ENCODE data around the gene GARNL3. TPM values are rescaled to one million over a fixed set of nuclear protein-coding genes. Genes with fewer than 3 reads are reported as not detected.

Gene GARNL3
- total RNA-seq, 1 experiment from 2014 or later, result 2.8 TPM

- H3K27ac Mint-ChIP-seq (ENCODE audit: unreplicated experiment), result no peak overlapping the region
- no peak overlapping the region for H3K4me3 Mint-ChIP-seq (ENCODE audit: low read depth, unreplicated experiment)
- intact Hi-C loops (cut with micrococcal nuclease; ENCODE audit: unreplicated experiment), result no loop called here
- no peaks in the 10 kb centered on the region for H3K9me3 Mint-ChIP-seq (ENCODE audit: low read depth, unreplicated experiment)
- H3K4me1 Mint-ChIP-seq (ENCODE audit: low read depth, unreplicated experiment), result no peaks in the 10 kb centered on the region
- CTCF ChIA-PET, result no interaction called here
- no TSS peak for BruUV-seq (replicated peaks)
- H3K27me3 Mint-ChIP-seq (ENCODE audit: unreplicated experiment), result no peaks in the 10 kb centered on the region
- no peak for TF ChIP-seq CTCF (IDR thresholded peaks at IDR 0.05; ENCODE audit: unreplicated experiment)
- no peaks in the 10 kb centered on the region for H3K36me3 Mint-ChIP-seq (ENCODE audit: insufficient read depth, unreplicated experiment)
- DNase-seq, result no peak
These were observed 26.7 kb downstream of the GARNL3 start for GRCh38 chr9:127291246-127291778.

GRCh38 chr9:127292415-127292814, 27.8 kb downstream of the GARNL3 start:
- no peaks in the 10 kb centered on the region for H3K4me1 Mint-ChIP-seq (ENCODE audit: low read depth, unreplicated experiment)
- CTCF ChIA-PET, result interaction anchor here (0.6 kb wide), 1 partner anchor 104 kb away, joined by 6 read pairs; no protein-coding TSS in a partner anchor
- TF ChIP-seq CTCF (IDR thresholded peaks at IDR 0.05; ENCODE audit: unreplicated experiment), result no peak
- no peak for DNase-seq
- no peak overlapping the region for H3K4me3 Mint-ChIP-seq (ENCODE audit: low read depth, unreplicated experiment)
- no peaks in the 10 kb centered on the region for H3K9me3 Mint-ChIP-seq (ENCODE audit: low read depth, unreplicated experiment)
- H3K36me3 Mint-ChIP-seq (ENCODE audit: insufficient read depth, unreplicated experiment), result no peaks in the 10 kb centered on the region
- intact Hi-C loops (cut with micrococcal nuclease; ENCODE audit: unreplicated experiment), result no loop called here
- H3K27ac Mint-ChIP-seq (ENCODE audit: unreplicated experiment), result no peak overlapping the region
- H3K27me3 Mint-ChIP-seq (ENCODE audit: unreplicated experiment), result no peaks in the 10 kb centered on the region
- BruUV-seq (replicated peaks), result no TSS peak

GRCh38 chr9:127293328-127293727, 28.8 kb downstream of the GARNL3 start:
- H3K36me3 Mint-ChIP-seq (ENCODE audit: insufficient read depth, unreplicated experiment), result no peaks in the 10 kb centered on the region
- H3K4me1 Mint-ChIP-seq (ENCODE audit: low read depth, unreplicated experiment), result no peaks in the 10 kb centered on the region
- no TSS peak for BruUV-seq (replicated peaks)
- no peak for TF ChIP-seq CTCF (IDR thresholded peaks at IDR 0.05; ENCODE audit: unreplicated experiment)
- no peaks in the 10 kb centered on the region for H3K9me3 Mint-ChIP-seq (ENCODE audit: low read depth, unreplicated experiment)
- CTCF ChIA-PET, result no interaction called here
- intact Hi-C loops (cut with micrococcal nuclease; ENCODE audit: unreplicated experiment), result no loop called here
- H3K27me3 Mint-ChIP-seq (ENCODE audit: unreplicated experiment), result no peaks in the 10 kb centered on the region
- H3K4me3 Mint-ChIP-seq (ENCODE audit: low read depth, unreplicated experiment), result no peak overlapping the region
- no peak overlapping the region for H3K27ac Mint-ChIP-seq (ENCODE audit: unreplicated experiment)
- no peak for DNase-seq

- H3K27ac Mint-ChIP-seq (ENCODE audit: unreplicated experiment), result no peak overlapping the region
- CTCF ChIA-PET, result no interaction called here
- no peak for TF ChIP-seq CTCF (IDR thresholded peaks at IDR 0.05; ENCODE audit: unreplicated experiment)
- H3K4me3 Mint-ChIP-seq (ENCODE audit: low read depth, unreplicated experiment), result no peak overlapping the region
- no peaks in the 10 kb centered on the region for H3K4me1 Mint-ChIP-seq (ENCODE audit: low read depth, unreplicated experiment)
- no peaks in the 10 kb centered on the region for H3K27me3 Mint-ChIP-seq (ENCODE audit: unreplicated experiment)
- no peaks in the 10 kb centered on the region for H3K9me3 Mint-ChIP-seq (ENCODE audit: low read depth, unreplicated experiment)
- no peak for DNase-seq
- no TSS peak for BruUV-seq (replicated peaks)
- intact Hi-C loops (cut with micrococcal nuclease; ENCODE audit: unreplicated experiment), result no loop called here
- no peaks in the 10 kb centered on the region for H3K36me3 Mint-ChIP-seq (ENCODE audit: insufficient read depth, unreplicated experiment)
These were observed 29.2 kb downstream of the GARNL3 start for GRCh38 chr9:127293767-127294166.
